OCI-LY3 (cell line): ENCODE measurements around the gene NSFL1C.

Source experiments
- H2AFZ ChIP-seq: fragments of 200-600, 300-600 bp; shearing (Covaris generic); 2 replicates; pipeline ENCODE4 v1.6.0; 2014; ENCODE audit warnings: antibody characterized with exemption, low read depth, low read length
- H3K27ac ChIP-seq: fragments of 200-600, 300-600 bp; sonication (generic); 2 replicates; pipeline ENCODE4 v1.5.1; 2014; ENCODE audit warnings: mild to moderate bottlenecking, low read length, moderate library complexity, mixed read lengths
- H3K27me3 ChIP-seq: fragments of 200-600, 300-600 bp; sonication (generic); 2 replicates; pipeline ENCODE4 v1.6.1; 2014; ENCODE audit warnings: low read depth, low read length, mixed read lengths
- H3K36me3 ChIP-seq: fragments of 200-600, 300-600 bp; sonication (generic); replicated peaks from 2 replicates; pipeline ENCODE3; 2014; ENCODE audit warnings: low read depth, low read length, mixed read lengths
- H3K4me1 ChIP-seq: fragments of 300-600, 200-600 bp; sonication (generic); 2 replicates; pipeline ENCODE4 v1.6.1; 2014; ENCODE audit warnings: low read length, mixed read lengths
- H3K4me2 ChIP-seq: fragments of 200-600, 300-600 bp; sonication (generic); 2 replicates; pipeline ENCODE4 v1.6.1; 2014; ENCODE audit warnings: low read length, mixed read lengths
- H3K4me3 ChIP-seq: fragments of 300-600, 200-600 bp; sonication (generic); 2 replicates; pipeline ENCODE4 v1.5.1; 2014; ENCODE audit warnings: antibody characterized with exemption, mild to moderate bottlenecking, low read length, moderate library complexity
- H3K79me2 ChIP-seq: fragments of 300-600, 200-600 bp; shearing (Covaris generic); 2 replicates; pipeline ENCODE4 v1.6.1; 2014; ENCODE audit warnings: mild to moderate bottlenecking, low read length, mixed read lengths
- H3K9ac ChIP-seq: fragments of 300-600, 200-600 bp; shearing (Covaris generic); 2 replicates; pipeline ENCODE4 v1.6.0; 2014; ENCODE audit warnings: mild to moderate bottlenecking, low read length, moderate library complexity
- H3K9me3 ChIP-seq: fragments of 200-600, 300-600 bp; shearing (Covaris generic); 2 replicates; pipeline ENCODE4 v1.6.1; 2014; ENCODE audit warnings: low read length, mixed read lengths; ENCODE audit not compliant: insufficient read depth
- H4K20me1 ChIP-seq: fragments of 200-600, 300-600 bp; sonication (generic); 2 replicates; pipeline ENCODE4 v1.6.1; 2016; ENCODE audit warnings: low read length, mixed read lengths; ENCODE audit not compliant: insufficient read depth
- CTCF ChIP-seq: fragments of 200-600, 300-600 bp; sonication (generic); IDR thresholded peaks from 2 replicates; pipeline ENCODE4 v1.5.1; 2014; ENCODE audit warnings: antibody characterized with exemption, low read length, low read depth
- EZH2phosphoT487 ChIP-seq: fragments of 200-600 bp; shearing (Covaris generic); IDR thresholded peaks from 2 replicates; pipeline ENCODE4 v1.6.1; 2018; ENCODE audit warnings: antibody characterized with exemption, mixed run types, low read depth

Gene NSFL1C

DNA sequence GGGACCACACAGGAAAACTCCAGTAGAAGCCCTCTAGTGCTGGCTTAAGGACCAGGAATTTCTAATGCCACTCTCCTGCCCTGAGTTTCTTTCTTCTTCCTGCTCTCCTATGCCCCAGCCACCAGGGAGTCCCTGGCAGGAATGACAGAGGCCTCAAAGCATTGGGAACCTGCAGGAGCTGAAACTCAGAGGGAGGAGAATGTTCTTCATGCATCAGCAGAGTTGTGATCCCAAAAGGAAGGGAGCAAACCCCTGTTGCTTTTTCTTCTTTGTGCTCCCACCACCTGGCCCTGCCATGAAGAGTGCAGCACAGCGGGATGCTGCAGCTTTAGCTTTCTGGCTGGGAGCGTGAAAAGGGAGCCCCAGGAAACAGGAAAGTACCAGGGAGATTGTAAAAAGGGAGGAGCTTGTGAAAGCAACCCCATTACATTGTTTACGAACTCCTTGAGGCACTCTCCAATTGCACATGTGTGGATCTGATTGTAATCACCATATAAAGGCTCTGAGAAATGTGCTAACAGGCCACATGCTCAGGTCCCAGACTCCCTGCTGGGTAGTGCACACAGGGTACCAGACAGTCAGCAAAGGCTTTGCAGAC lies 39.1 kb downstream of the NSFL1C start:
- no peak overlapping the region for H3K9ac ChIP-seq
- no peaks in the 10 kb centered on the region for H3K27me3 ChIP-seq
- no peak overlapping the region for H3K4me2 ChIP-seq

GRCh38 chr20:1426231-1426849 lies 40.3 kb downstream of the NSFL1C start:
- H4K20me1 ChIP-seq = no peaks in the 10 kb centered on the region
- no peaks in the 10 kb centered on the region for H3K36me3 ChIP-seq
- H3K9ac ChIP-seq = no peak overlapping the region
- H2AFZ ChIP-seq = no peak overlapping the region
- H3K9me3 ChIP-seq = no peaks in the 10 kb centered on the region
- no peaks in the 10 kb centered on the region for H3K79me2 ChIP-seq
- no peak overlapping the region for H3K4me3 ChIP-seq
- H3K27ac ChIP-seq = no peak overlapping the region
- H3K27me3 ChIP-seq = 0 out of 2 replicates have a peak, but pooled peaks cover under 1% of the 10 kb centered on the region
- H3K4me1 ChIP-seq = no peaks in the 10 kb centered on the region
- TF ChIP-seq EZH2phosphoT487 (no peak), CTCF (no peak)
- no peak overlapping the region for H3K4me2 ChIP-seq

More for the DNA sequence above, 39.1 kb downstream of the NSFL1C start:
- no peak overlapping the region for H2AFZ ChIP-seq
- H3K36me3 ChIP-seq = no peaks in the 10 kb centered on the region
- H3K9me3 ChIP-seq = no peaks in the 10 kb centered on the region
- no peaks in the 10 kb centered on the region for H3K79me2 ChIP-seq
- H3K4me3 ChIP-seq = no peak overlapping the region
- no peaks in the 10 kb centered on the region for H4K20me1 ChIP-seq
- H3K4me1 ChIP-seq = no peaks in the 10 kb centered on the region
- no peak overlapping the region for H3K27ac ChIP-seq
- TF ChIP-seq CTCF = no peak
- no peak for TF ChIP-seq EZH2phosphoT487

DNA sequence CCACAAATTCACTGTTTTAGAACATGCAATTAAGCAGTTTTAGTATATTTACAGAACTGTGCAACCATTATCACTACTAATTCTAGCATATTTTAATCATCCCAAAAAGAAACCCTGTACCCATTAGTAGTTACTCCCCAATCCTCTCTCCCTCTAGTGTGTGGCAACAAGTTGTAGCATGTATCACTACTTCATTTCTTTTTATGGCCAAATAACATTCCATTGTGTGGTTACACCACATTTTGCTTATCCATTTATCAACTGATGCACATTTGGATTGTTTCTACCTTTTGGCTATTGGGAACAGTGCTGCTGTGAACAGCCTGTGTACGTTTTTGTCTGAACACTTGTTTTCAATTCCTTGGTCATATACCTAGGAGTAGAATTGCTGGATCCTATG lies 42.3 kb downstream of the NSFL1C start:
- H3K4me2 ChIP-seq = no peak overlapping the region
- no peaks in the 10 kb centered on the region for H3K4me1 ChIP-seq
- H3K9ac ChIP-seq = no peak overlapping the region
- no peaks in the 10 kb centered on the region for H3K36me3 ChIP-seq
- peaks cover 3% of the 10 kb centered on the region; the same call in 1 of the 2 replicates for H3K9me3 ChIP-seq
- H3K27me3 ChIP-seq = 0 out of 2 replicates have a peak, but pooled peaks cover 2% of the 10 kb centered on the region
- no peaks in the 10 kb centered on the region for H3K79me2 ChIP-seq
- no peak overlapping the region for H3K4me3 ChIP-seq
- TF ChIP-seq CTCF (no peak), EZH2phosphoT487 (no peak)
- H2AFZ ChIP-seq = no peak overlapping the region
- no peaks in the 10 kb centered on the region for H4K20me1 ChIP-seq
- H3K27ac ChIP-seq = no peak overlapping the region

- Histone ChIP-seq H3K27ac (no peak overlapping the region), H3K4me3 (no peak overlapping the region), H4K20me1 (no peaks in the 10 kb centered on the region), H3K4me2 (no peak overlapping the region), H2AFZ (no peak overlapping the region), H3K4me1 (no peaks in the 10 kb centered on the region), H3K9ac (no peak overlapping the region), H3K36me3 (no peaks in the 10 kb centered on the region), H3K79me2 (no peaks in the 10 kb centered on the region), H3K27me3 (0 out of 2 replicates have a peak, but pooled peaks cover 2% of the 10 kb centered on the region), H3K9me3 (peaks cover 3% of the 10 kb centered on the region; the same call in 1 of the 2 replicates)
- TF ChIP-seq CTCF (no peak), EZH2phosphoT487 (no peak)
Observed at GRCh38 chr20:1423625-1424106, 43.0 kb downstream of the NSFL1C start.
